Endodermal cell (in vitro differentiated cells): ENCODE results near the gene POU2AF2. TPM values are rescaled to one million over a fixed set of nuclear protein-coding genes. Genes with fewer than 3 reads are reported as not detected.

Source experiments
- DNase-seq: peaks from one replicate; pipeline ENCODE4 v3.0.0-alpha.2; 2017
- H3K27ac ChIP-seq: 2 replicates; pipeline ENCODE4 v1.5.1; 2013; ENCODE audit warnings: mild to moderate bottlenecking, low read depth, low read length, moderate library complexity
- H3K27me3 ChIP-seq: 2 replicates; pipeline ENCODE4 v1.6.1; 2013; ENCODE audit warnings: mild to moderate bottlenecking, low read length, moderate library complexity; ENCODE audit not compliant: insufficient read depth, control insufficient read depth, poor library complexity, severe bottlenecking
- H3K36me3 ChIP-seq: 2 replicates; pipeline ENCODE4 v1.7.0; 2013; ENCODE audit warnings: mild to moderate bottlenecking, low read length, moderate library complexity; ENCODE audit not compliant: control insufficient read depth, insufficient read depth
- H3K4me1 ChIP-seq: one replicate; pipeline ENCODE4 v1.7.0; 2013; ENCODE audit warnings: low read length; ENCODE audit not compliant: control insufficient read depth, insufficient read depth
- H3K4me3 ChIP-seq: 2 replicates; pipeline ENCODE4 v1.5.1; 2013; ENCODE audit warnings: mild to moderate bottlenecking, low read length, moderate library complexity
- H3K9ac ChIP-seq: 2 replicates; pipeline ENCODE4 v1.6.1; 2013; ENCODE audit warnings: mild to moderate bottlenecking, low read length, moderate library complexity; ENCODE audit not compliant: poor library complexity, severe bottlenecking; ENCODE audit errors: extremely low read depth
- H3K9me3 ChIP-seq: 2 replicates; pipeline ENCODE4 v1.6.1; 2013; ENCODE audit warnings: mild to moderate bottlenecking, low read length, moderate library complexity; ENCODE audit not compliant: control insufficient read depth
- H3K27ac Mint-ChIP-seq: 2 replicates; pipeline ENCODE4 v1.8.0; 2020; ENCODE audit warnings: mixed read lengths
- H3K27me3 Mint-ChIP-seq: 2 replicates; pipeline ENCODE4 v1.8.0; 2021; ENCODE audit warnings: mild to moderate bottlenecking, mixed read lengths; ENCODE audit not compliant: insufficient read depth
- H3K36me3 Mint-ChIP-seq: 2 replicates; pipeline ENCODE4 v1.8.0; 2020; ENCODE audit warnings: low read depth, mixed read lengths
- H3K4me1 Mint-ChIP-seq: 2 replicates; pipeline ENCODE4 v1.8.0; 2020; ENCODE audit warnings: mixed read lengths
- H3K4me3 Mint-ChIP-seq: 2 replicates; pipeline ENCODE4 v1.8.0; 2020; ENCODE audit warnings: mild to moderate bottlenecking, moderate library complexity, mixed read lengths
- H3K9me3 Mint-ChIP-seq: 2 replicates; pipeline ENCODE4 v1.8.0; 2020; ENCODE audit warnings: mild to moderate bottlenecking, mixed read lengths
- WGBS, 2 experiments: methylation state at CpG; one replicate each; pipeline versions ENCODE4 v1.1.5 to v1.1.7; 2013; ENCODE audit warnings: missing lambda C conversion rate in 2 of 2, mixed read lengths in 1 of 2; ENCODE audit not compliant: insufficient coverage in 1 of 2, insufficient read length in 1 of 2; 5-methylcytosine and 5-hydroxymethylcytosine counted together
- total RNA-seq, 2 donors: library from RNA; stranded (reverse); fragmentation: NEBNext Ultra II Directional in 1 of 2; extraction: Animal tissue kit (Norgen Biotek cat#: 25700) in 1 of 2; gene quantifications; 2 replicates in 1 of 2; 3 replicates in 1 of 2; pipeline ENCODE4 v1.2.1, GENCODE V29; 2021
- TF ChIP-seq, protein P1 (sequence below): fragments of 200-600 bp; sonication (generic); conservative IDR thresholded peaks from 2 replicates; pipeline ENCODE4 v1.5.0; 2021; ENCODE audit warnings: antibody characterized with exemption, mild to moderate bottlenecking

POU2AF2 gene
- total RNA-seq, 2 donors from 2014 or later: not detected

DNA sequence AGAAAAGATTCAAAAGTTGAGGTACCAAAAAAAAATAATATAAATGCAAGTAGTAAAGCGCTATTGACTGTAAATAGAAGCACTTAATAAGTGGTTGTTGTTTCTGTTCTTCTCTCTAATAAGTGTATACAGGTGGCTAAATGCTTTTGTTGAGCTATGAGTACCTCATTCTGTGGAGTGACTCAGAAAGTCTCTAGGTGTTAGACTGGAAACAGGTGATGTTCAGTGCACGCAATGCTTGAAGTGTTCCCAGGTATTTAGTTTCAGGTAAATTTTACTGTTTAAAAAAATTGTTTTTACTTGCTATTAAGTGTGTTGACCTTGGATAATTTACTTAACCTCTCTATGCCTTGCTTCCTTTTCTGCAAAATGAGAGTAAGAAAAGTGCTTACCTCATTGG lies 77.0 kb downstream of the POU2AF2 start:
- Mint-ChIP-seq H3K27me3 (peaks cover 41% of the 10 kb centered on the region), H3K4me1 (peaks cover 6% of the 10 kb centered on the region), H3K27ac (no peak overlapping the region), H3K4me3 (no peak overlapping the region), H3K36me3 (no peaks in the 10 kb centered on the region), H3K9me3 (no peaks in the 10 kb centered on the region)
- H3K9ac ChIP-seq: no peak overlapping the region
- no peak overlapping the region for H3K27ac ChIP-seq
- H3K4me1 ChIP-seq: peaks cover 7% of the 10 kb centered on the region
- no peaks in the 10 kb centered on the region for H3K36me3 ChIP-seq
- no peak for DNase-seq
- 90 to 96% methylated on average over 2 of the region's 2 CpGs for WGBS, 2 experiments
- peaks cover 6% of the 10 kb centered on the region for H3K27me3 ChIP-seq
- TF ChIP-seq, protein P1, sequence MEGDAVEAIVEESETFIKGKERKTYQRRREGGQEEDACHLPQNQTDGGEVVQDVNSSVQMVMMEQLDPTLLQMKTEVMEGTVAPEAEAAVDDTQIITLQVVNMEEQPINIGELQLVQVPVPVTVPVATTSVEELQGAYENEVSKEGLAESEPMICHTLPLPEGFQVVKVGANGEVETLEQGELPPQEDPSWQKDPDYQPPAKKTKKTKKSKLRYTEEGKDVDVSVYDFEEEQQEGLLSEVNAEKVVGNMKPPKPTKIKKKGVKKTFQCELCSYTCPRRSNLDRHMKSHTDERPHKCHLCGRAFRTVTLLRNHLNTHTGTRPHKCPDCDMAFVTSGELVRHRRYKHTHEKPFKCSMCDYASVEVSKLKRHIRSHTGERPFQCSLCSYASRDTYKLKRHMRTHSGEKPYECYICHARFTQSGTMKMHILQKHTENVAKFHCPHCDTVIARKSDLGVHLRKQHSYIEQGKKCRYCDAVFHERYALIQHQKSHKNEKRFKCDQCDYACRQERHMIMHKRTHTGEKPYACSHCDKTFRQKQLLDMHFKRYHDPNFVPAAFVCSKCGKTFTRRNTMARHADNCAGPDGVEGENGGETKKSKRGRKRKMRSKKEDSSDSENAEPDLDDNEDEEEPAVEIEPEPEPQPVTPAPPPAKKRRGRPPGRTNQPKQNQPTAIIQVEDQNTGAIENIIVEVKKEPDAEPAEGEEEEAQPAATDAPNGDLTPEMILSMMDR: no peak
- H3K9me3 ChIP-seq: no peaks in the 10 kb centered on the region
- no peak overlapping the region for H3K4me3 ChIP-seq

DNA sequence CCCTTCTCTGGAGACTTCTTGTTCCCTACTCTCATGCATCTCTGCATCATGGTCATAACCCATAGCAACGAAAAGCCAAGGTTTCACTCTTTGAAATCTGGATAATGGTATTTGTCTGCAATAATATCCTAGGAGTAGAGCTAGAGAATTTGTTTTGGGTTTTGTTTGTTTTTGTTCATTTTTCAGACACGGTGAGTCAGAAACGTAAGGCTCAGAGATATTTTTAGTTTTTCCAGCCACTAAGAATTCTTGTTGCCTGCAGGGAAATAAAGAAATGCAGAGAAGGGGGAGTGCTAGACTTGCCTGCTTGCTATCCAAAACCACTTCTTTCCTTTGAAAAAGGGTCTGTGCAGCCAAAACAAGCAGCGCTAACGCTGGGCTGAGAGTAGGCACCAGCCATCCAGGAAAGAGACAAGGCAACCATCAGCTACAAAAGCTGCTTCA lies 78.8 kb downstream of the POU2AF2 start:
- no peak overlapping the region for H3K4me3 Mint-ChIP-seq
- peaks cover 6% of the 10 kb centered on the region for H3K4me1 Mint-ChIP-seq
- Histone ChIP-seq H3K4me1 (peaks cover 13% of the 10 kb centered on the region), H3K9me3 (no peaks in the 10 kb centered on the region), H3K4me3 (no peak overlapping the region), H3K36me3 (no peaks in the 10 kb centered on the region), H3K27ac (no peak overlapping the region), H3K9ac (no peak overlapping the region), H3K27me3 (peaks cover 6% of the 10 kb centered on the region)
- TF ChIP-seq, protein P1: no peak
- H3K9me3 Mint-ChIP-seq: no peaks in the 10 kb centered on the region
- H3K27ac Mint-ChIP-seq: no peak overlapping the region
- no peaks in the 10 kb centered on the region for H3K36me3 Mint-ChIP-seq
- H3K27me3 Mint-ChIP-seq: peaks cover 35% of the 10 kb centered on the region
- WGBS, 2 experiments: 95 to 100% methylated on average over 2 to 5 of the region's 5 CpGs
- DNase-seq: no peak

DNA sequence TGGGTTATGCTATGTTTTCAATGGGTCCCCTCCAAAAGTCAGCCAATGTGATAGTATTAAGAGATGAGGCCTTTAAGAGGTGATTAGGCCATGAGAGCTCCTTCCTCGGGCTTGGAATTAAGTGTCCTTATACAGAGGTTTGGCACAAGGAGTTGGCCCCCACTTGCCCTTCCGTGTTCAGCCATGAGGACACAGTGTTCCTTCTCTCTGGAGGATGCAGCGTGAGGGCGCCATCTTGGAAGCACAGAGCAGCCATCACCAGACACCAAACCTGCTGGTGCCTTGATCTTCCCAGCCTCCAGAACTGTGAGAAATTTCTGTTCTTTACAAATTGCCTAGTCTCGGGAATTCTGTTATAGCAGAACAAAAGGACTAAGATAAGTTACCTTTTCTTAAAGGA lies 79.7 kb downstream of the POU2AF2 start:
- H3K27me3 ChIP-seq: peaks cover 6% of the 10 kb centered on the region
- H3K4me3 ChIP-seq: no peak overlapping the region

More for the DNA sequence above, 79.7 kb downstream of the POU2AF2 start:
- Mint-ChIP-seq H3K27me3 (peaks cover 39% of the 10 kb centered on the region), H3K36me3 (no peaks in the 10 kb centered on the region), H3K4me3 (no peak overlapping the region), H3K4me1 (peaks cover 6% of the 10 kb centered on the region), H3K9me3 (no peaks in the 10 kb centered on the region), H3K27ac (no peak overlapping the region)
- TF ChIP-seq, protein P1: no peak
- no peak for DNase-seq
- Histone ChIP-seq H3K27ac (no peak overlapping the region), H3K9ac (no peak overlapping the region), H3K4me1 (peaks cover 14% of the 10 kb centered on the region), H3K36me3 (no peaks in the 10 kb centered on the region), H3K9me3 (no peaks in the 10 kb centered on the region)
- 85 to 87% methylated on average over 5 of the region's 5 CpGs for WGBS, 2 experiments
